Muscle layer of duodenum (tissue), 2 donors: Measurements from ENCODE around the gene PEMT.
"Not testable (repeated sequence)": the region's sequence is repeated elsewhere in the genome, so short reads cannot be mapped to it uniquely, and the experiment has no call there.

Experiments
- H3K27ac ChIP-seq: one replicate; pipeline ENCODE4 v1.7.0; 2013; ENCODE audit warnings: mild to moderate bottlenecking, low read length
- H3K27me3 ChIP-seq: one replicate; pipeline ENCODE4 v1.7.0; 2013; ENCODE audit warnings: low read depth, mild to moderate bottlenecking, control low read depth, low read length
- H3K36me3 ChIP-seq, 2 donors: one replicate each; pipeline ENCODE4 v1.7.0; 2013; ENCODE audit warnings: low read length in 2 of 2, control low read depth in 1 of 2, mild to moderate bottlenecking in 1 of 2; ENCODE audit not compliant: insufficient read depth in 2 of 2, control insufficient read depth in 1 of 2
- H3K4me1 ChIP-seq, 2 donors: one replicate each; pipeline ENCODE4 v1.7.0; 2013; ENCODE audit warnings: low read length in 2 of 2, mild to moderate bottlenecking in 2 of 2, control low read depth in 1 of 2, moderate library complexity in 1 of 2; ENCODE audit not compliant: insufficient read depth in 2 of 2, control insufficient read depth in 1 of 2
- H3K4me3 ChIP-seq, 2 donors: one replicate each; pipeline ENCODE4 v1.7.0; 2013; ENCODE audit warnings: low read length in 2 of 2, low read depth in 1 of 2, mild to moderate bottlenecking in 1 of 2
- H3K9me3 ChIP-seq, 2 donors: one replicate each; pipeline ENCODE4 v1.7.0; 2013; ENCODE audit warnings: low read length in 2 of 2, control low read depth in 1 of 2, mild to moderate bottlenecking in 1 of 2; ENCODE audit not compliant: control insufficient read depth in 1 of 2
- donor health status: healthy.

PEMT gene, protein sequence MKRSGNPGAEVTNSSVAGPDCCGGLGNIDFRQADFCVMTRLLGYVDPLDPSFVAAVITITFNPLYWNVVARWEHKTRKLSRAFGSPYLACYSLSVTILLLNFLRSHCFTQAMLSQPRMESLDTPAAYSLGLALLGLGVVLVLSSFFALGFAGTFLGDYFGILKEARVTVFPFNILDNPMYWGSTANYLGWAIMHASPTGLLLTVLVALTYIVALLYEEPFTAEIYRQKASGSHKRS

DNA sequence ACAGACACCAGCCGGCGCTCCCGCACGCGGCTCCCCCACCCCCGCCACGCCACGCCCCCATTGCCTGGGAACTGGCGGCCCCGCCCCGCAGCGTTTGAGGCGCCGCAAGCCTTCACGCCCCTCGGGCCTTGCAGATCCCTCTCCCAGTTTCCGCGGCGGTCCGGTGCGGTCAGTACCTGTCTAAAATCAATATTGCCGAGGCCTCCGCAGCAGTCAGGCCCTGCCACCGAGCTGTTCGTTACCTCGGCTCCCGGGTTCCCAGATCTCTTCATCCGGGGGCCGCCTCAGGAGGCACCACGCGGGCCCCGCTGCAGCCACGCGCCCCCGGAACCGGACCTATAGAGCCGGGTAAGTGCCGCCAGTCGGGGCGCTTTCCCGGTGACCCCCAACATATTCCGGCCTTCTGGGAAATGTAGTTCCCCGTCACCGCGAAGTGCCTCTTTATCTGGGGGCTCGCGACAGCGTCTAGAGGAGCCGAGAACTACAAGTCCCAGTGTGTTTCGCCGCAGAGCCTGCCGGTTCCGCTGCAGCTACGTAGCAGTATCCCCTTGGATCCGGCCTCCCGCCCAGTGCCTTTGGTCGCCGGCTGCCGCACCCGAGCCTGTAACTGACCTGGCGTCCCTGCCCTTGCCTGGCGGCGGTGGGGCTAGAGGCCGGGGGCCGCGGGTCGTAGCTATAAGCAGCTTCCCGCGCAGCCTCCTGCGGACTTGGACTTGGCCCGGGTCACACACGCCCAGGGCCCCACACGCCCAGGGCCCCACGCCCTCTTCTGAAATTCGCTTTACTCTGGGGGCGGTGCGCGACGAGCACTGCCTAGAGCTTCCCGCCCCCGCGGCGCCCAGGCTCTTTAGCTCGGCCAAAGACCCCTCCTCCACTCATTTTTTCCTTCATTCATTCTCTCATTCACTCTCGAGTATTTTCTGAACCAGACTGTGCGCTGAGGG, at the start of gene PEMT:
Gene PEMT (minus strand): TSS at position 354 of the 944 bp plus-strand sequence. CDS start 82 bp downstream, at position 272.
- H3K27ac ChIP-seq, result peak within 1 kb of the TSS; percentile 80
- H3K27me3 ChIP-seq, result no peaks in the 10 kb centered on the region
- no peaks in the 10 kb centered on the region for H3K36me3 ChIP-seq
- peaks cover 5 to 32% of the 10 kb centered on the region in 2 donors for H3K4me1 ChIP-seq
- H3K4me3 ChIP-seq, result peak within 1 kb of the TSS; percentile 91 to 92
- no peaks in the 10 kb centered on the region for H3K9me3 ChIP-seq

DNA sequence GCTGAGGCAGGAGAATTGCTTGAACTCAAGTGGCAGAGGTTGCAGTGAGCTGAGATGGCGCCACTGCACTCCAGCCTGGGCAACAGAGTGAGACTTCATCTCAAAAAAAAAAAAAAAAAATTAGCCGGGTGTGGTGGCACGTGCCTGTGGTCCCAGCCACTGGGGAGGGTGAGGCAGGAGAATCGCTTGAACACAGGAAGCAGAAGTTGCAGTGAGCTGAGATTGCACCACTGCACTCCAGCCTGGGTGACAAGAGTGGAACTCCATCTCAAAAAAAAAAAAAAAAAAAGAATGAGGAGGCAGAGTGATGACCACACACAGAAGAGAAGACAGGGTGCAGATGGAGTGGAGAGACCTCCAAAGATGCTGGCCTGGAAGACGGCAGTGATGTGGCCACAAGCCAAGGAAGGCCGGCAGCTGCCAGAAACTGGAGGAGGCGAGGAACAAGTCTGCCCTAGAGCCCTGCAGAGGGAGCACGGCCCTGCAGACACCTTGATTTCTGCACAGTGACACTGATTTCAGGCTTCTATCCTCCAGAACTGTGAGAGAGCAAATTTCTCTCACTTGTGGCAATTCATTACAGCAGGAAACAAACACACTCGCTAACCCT, 48.3 kb upstream of the PEMT start:
- H3K4me1 ChIP-seq, H3K27me3 ChIP-seq, H3K27ac ChIP-seq, H3K4me3 ChIP-seq, H3K9me3 ChIP-seq, H3K36me3 ChIP-seq: not testable (repeated sequence)

DNA sequence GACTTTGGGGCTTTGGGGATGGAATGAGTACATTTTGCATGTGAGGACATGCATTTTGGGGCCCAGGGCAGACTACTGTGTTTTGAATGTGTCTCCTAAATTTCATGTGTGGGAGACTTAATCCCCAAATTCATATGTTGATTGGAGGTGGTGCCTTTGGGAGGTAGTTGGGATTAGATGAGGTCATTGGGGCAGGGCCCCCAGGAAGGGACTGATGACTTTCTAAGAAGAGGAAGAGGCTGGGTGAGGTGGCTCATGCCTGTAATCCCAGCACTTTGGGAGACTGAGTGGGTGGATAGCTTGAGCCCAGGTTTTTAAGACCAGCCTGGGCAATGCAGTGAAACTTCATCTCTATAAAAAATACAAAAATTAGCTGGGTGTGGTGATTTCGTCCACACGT, 47.0 kb upstream of the PEMT start:
- H3K36me3 ChIP-seq, result no peaks in the 10 kb centered on the region
- H3K4me1 ChIP-seq, result peaks cover 0 to 3% of the 10 kb centered on the region in 2 donors
- no peaks in the 10 kb centered on the region for H3K9me3 ChIP-seq
- H3K27me3 ChIP-seq, result no peaks in the 10 kb centered on the region
- no peak overlapping the region for H3K27ac ChIP-seq
- no peak overlapping the region for H3K4me3 ChIP-seq

DNA sequence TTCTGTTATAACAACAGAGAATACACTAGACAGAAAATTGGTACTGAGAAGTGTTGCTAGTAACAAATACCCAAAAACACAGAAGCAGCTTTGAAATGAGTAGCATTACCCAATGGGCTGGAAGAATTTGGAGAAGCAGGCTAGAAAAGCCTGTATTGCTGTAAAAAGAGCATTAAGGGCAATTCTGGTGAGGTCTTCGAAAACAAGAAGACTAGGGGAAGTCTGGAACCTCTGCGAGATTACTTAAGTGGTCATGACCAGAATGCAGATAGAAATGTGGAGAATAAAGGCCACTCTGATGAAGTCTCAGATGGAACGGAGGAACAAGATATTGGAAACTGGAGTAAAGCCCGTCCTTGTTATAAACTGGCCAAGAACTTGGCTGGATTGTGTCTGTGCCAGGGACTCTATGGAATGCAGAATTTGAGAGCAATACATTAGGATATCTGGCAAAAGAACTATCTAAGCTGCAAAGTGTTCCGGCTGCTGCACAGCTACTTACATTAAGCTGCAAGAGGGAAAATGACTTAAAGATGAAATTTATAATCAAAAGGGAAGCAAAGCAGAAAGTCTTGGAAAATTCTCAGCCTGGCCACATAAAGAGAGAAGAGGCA, 44.9 kb upstream of the PEMT start:
- no peak overlapping the region for H3K4me3 ChIP-seq
- no peaks in the 10 kb centered on the region for H3K36me3 ChIP-seq
- no peaks in the 10 kb centered on the region for H3K9me3 ChIP-seq
- no peak overlapping the region for H3K27ac ChIP-seq
- peaks cover 0 to 3% of the 10 kb centered on the region in 2 donors for H3K4me1 ChIP-seq
- no peaks in the 10 kb centered on the region for H3K27me3 ChIP-seq

DNA sequence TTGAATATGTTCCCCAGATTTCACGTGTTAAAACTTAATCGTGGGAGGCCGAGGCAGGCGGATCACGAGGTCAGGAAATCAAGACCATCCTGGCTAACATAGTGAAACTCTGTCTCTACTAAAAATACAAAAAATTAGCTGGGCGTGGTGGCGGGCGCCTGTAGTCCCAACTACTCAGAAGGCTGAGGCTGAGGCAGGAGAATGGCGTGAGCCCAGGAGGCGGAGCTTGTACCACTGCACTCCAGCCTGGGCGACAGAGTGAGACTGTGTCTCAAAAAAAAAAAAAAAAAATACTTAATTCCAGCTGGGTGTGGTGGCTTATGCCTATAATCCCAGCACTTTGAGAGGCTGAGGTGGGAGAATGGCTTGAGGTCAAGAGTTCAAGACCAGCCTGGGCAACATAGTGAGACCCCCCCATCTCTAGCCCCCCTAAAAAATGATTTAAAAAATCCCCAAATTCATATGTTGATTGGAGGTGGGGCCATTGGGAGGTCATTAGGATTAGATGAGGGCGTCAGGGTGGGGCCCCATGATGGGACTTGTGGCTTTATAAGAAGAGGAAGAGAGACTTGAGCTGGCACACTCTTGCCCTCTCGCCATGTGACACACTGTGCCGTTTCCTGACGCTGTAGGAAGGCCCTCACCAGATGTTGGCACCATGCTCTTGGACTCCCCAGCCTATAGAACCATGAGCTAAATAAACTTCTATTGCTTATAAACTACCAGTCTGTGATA, 44.2 kb upstream of the PEMT start:
- not testable (repeated sequence) for H3K36me3 ChIP-seq, H3K4me3 ChIP-seq, H3K27ac ChIP-seq, H3K27me3 ChIP-seq, H3K4me1 ChIP-seq, H3K9me3 ChIP-seq

DNA sequence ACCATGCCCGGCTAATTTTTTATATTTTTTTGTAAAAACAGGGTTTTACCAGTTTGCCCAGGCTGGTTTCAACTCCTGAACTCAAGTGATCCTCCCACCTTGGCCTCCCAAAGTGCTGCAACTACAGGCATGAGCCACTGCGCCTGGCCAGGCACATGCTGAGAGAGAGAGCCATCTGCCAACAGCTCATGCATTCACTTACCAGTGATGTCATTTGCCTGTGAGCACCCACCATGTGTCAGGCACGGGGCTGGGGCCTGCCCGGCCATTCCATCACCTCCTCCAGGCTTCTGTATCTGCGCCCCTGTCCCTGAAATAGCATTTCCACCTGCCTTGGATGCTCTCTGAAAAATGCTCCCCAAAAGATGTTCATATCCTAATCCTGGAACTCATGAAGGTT, 43.6 kb upstream of the PEMT start:
- no peaks in the 10 kb centered on the region for H3K27me3 ChIP-seq
- H3K4me3 ChIP-seq, result no peak overlapping the region
- H3K9me3 ChIP-seq, result no peaks in the 10 kb centered on the region
- H3K27ac ChIP-seq, result no peak overlapping the region
- peaks cover 0 to 3% of the 10 kb centered on the region in 2 donors for H3K4me1 ChIP-seq
- H3K36me3 ChIP-seq, result no peaks in the 10 kb centered on the region

DNA sequence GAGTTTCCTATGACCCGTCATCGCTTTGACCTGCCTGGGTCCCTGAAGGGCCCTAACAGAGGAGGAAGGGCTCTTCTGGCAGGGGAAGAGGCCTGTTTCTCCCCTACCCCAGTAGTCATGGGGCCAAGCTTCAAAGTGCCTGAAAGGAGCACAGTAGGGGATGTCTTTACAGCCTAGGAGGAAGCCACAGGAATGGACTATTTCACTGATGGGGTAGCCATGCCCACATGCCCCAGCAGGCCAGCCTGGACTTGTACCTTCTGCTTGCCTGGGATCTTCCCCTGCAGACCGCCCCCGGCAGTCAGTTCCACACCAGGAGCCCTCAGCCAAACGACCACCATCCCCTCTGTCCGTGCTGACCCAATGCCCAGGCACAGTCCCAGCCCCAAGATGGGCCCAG, 41.8 kb upstream of the PEMT start:
- Histone ChIP-seq H3K4me1 (no peaks in the 10 kb centered on the region), H3K36me3 (no peaks in the 10 kb centered on the region), H3K9me3 (no peaks in the 10 kb centered on the region)

DNA sequence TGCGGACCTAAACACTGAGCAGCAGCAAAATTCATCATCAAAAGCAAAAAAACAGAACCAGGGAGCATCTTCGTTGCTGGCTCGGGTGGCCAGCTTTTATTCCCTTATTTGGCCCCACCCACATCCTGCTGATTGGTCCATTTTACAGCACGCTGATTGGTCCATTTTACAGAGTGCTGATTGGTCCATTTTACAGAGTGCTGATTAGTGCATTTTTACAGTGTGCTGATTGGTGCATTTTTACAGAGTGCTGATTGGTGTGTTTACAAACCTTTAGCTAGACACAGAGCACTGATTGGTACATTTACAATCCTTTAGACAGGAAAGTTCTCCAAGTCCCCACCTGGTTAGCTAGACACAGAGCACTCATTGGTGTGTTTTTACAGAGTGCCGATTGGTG, 41.2 kb upstream of the PEMT start:
- H3K4me1 ChIP-seq, result not testable (repeated sequence)

More for the DNA sequence above, 41.8 kb upstream of the PEMT start:
- Histone ChIP-seq H3K4me3 (no peak overlapping the region), H3K27ac (no peak overlapping the region), H3K27me3 (no peaks in the 10 kb centered on the region)

DNA sequence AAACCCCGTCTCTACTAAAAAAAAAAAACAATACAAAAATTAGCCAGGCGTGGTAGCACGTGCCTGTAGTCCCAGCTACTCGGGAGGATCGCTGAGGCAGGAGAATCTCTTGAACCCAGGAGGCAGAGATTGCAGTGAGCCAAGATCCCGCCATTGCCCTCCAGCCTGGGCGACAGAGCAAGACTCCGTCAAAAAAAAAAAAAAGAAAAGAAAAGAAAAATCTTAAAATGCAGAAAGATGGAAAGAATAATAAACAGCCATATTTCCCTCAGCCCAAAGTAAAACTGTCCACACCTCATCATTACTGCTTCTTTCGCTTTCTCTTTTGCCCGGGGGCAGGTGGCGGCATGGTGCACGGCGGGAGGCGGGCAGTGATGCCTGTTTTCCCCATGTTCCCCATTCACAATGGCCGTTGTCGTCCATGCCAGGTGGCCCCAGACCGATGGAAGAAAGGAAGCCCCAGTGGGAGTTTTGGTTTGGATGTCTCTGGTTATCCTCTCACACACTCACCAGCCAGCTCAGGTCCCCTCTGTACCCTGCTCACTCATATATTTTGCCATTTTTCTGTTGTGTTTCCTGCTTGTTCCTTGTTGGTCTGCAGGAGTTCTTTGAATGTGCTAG, 37.0 kb upstream of the PEMT start:
- Histone ChIP-seq H3K9me3 (no peaks in the 10 kb centered on the region), H3K4me1 (no peaks in the 10 kb centered on the region), H3K36me3 (no peaks in the 10 kb centered on the region), H3K27ac (no peak overlapping the region), H3K4me3 (peak overlapping the region in 1 of 2 donors; percentile 30), H3K27me3 (no peaks in the 10 kb centered on the region)

More for the DNA sequence above, 41.2 kb upstream of the PEMT start:
- not testable (repeated sequence) for H3K27ac ChIP-seq, H3K4me3 ChIP-seq, H3K36me3 ChIP-seq, H3K9me3 ChIP-seq, H3K27me3 ChIP-seq

DNA sequence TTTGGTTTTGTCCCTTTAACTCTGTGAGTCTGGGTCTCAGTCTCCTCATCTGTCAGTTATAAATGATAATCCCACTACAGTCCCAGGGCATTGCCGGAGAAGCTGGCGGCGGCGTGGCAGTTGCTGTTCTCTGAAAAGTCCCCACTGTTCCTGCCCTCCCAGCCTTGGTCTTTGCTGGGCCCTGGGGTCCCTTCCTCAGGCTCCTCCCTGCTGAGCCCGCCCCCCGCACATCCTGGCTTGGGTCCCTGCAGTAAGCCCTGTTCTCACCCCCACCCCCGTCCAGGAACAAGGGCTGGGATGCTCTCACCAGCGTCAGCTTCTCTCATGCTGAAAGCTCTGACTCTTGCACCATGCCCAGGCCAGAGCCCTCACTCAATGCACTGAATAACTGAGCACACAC, 35.3 kb upstream of the PEMT start:
- no peak overlapping the region for H3K4me3 ChIP-seq
- no peak overlapping the region for H3K27ac ChIP-seq
- no peaks in the 10 kb centered on the region for H3K9me3 ChIP-seq
- H3K27me3 ChIP-seq, result no peaks in the 10 kb centered on the region
- H3K36me3 ChIP-seq, result no peaks in the 10 kb centered on the region
- no peaks in the 10 kb centered on the region for H3K4me1 ChIP-seq
